Retinal pigment epithelial cell (primary cell): ENCODE data around the gene IL1R1.
"Not testable (repeated sequence)": the region's sequence is repeated elsewhere in the genome, so short reads cannot be mapped to it uniquely, and the experiment has no call there.

Source experiments
- DNase-seq: peaks from one replicate; pipeline ENCODE4 v3.0.0-alpha.2; 2010; ENCODE audit warnings: low read depth
- H3K4me3 ChIP-seq: 2 replicates; pipeline ENCODE4 v1.5.1; 2011; ENCODE audit warnings: mild to moderate bottlenecking, low read length, control low read depth, moderate library complexity
- CTCF ChIP-seq: conservative IDR thresholded peaks from 2 replicates; pipeline ENCODE4 v1.5.1; 2011; ENCODE audit warnings: low read depth, low read length, control low read depth, inconsistent platforms

Gene IL1R1

DNA sequence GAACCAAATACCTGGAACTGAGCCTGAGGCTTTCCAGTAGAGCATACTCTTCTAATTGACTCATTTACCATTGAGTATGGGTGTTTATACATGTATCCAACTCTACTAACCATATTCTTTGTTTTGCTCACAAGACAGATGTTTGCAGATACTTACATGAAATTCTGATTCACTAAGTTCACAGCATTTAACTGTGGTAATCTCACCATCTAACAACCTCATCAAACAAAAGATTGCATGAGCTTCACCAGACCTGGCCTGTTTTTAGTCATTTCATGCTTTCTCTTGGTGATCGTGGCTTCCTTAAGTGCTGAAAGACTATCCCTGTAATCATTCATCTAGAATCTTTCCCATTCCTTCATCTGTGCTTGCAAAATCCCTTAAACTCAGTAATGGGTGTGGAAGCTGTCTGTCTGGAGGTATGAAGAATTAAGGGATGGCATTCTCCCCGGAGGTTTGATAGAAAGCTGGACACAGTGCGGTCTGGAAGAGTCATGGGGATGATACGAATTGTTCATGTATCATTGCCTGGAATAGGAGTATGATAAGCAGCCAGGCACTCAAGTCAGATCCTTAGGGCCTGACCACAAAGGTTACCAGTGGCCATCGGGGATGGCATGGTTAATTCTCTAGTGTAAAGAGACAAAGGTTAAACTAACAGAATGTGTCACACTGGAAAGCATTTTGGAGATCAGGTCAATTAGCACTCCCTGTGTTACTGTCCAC, 42.0 kb upstream of the IL1R1 start:
- H3K4me3 ChIP-seq: no peak overlapping the region
- no peak for DNase-seq
- TF ChIP-seq CTCF: no peak

- no peak for TF ChIP-seq CTCF
- DNase-seq: no peak
- H3K4me3 ChIP-seq: no peak overlapping the region
Measured at GRCh38 chr2:102101097-102101848, 41.3 kb upstream of the IL1R1 start.

- no peak for TF ChIP-seq CTCF
- H3K4me3 ChIP-seq: no peak overlapping the region
- no peak for DNase-seq
Measured at GRCh38 chr2:102101849-102102635, 40.5 kb upstream of the IL1R1 start.

DNA sequence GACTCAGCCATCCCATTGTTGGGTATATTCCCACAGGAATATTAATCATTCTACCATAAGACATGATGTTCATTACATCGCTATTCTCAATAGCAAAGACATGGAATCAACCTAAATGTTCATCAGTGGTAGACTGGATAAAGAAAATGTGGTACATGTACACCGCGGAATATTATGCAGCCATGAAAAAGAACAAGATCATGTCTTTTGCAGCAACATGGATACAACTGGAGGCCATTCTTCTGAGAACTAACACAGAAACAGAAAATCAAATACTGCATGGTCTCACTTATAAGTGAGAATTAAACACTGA, 40.0 kb upstream of the IL1R1 start:
- H3K4me3 ChIP-seq, DNase-seq: not testable (repeated sequence)

- TF ChIP-seq CTCF: no peak
- DNase-seq: no peak
- H3K4me3 ChIP-seq: no peak overlapping the region
Measured at GRCh38 chr2:102103284-102103683, 39.3 kb upstream of the IL1R1 start.

- no peak for TF ChIP-seq CTCF
- H3K4me3 ChIP-seq: peak overlapping the region; percentile 21
- peak; percentile 47 for DNase-seq
Measured at GRCh38 chr2:102103992-102104871, 38.3 kb upstream of the IL1R1 start.

DNA sequence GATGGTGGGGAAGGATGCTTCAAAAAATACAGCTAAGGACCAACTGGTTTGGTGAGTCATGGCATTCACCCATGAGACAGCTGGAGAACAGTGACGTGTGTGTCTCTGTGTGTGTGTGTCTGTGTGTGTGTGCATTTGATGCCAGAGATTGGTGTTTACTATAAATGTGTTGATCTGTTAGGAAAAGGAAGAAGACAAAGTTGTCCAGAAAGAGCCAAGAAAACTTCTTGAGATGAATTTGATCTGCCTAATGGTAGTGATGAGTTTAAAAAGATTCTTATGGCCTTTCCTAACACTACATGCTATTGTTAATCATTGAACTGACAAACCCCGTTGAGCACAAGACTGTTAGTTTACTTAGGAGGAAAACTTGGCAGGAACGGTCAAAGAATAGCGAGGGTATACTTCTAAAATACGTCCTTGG, 36.4 kb upstream of the IL1R1 start:
- H3K4me3 ChIP-seq: no peak overlapping the region
- no peak for DNase-seq
- no peak for TF ChIP-seq CTCF

- not testable (repeated sequence) for H3K4me3 ChIP-seq, DNase-seq
Measured at GRCh38 chr2:102106813-102107740, 35.5 kb upstream of the IL1R1 start.
